ENCODE data around the gene NRG2.
A peak's percentile ranks its signal among the peaks of the same experiment; 100 is the strongest.

Gene NRG2

GRCh38 chr5:139836469-139837208 is 206.5 kb downstream of the NRG2 start:
- DNase-seq (ENCODE audit: low spot score) = no peak

GRCh38 chr5:139835656-139836055 is 207.4 kb downstream of the NRG2 start:
- no peak for DNase-seq (ENCODE audit: low spot score)

- DNase-seq (ENCODE audit: low spot score) = no peak
Measured at GRCh38 chr5:139833525-139833924, 209.6 kb downstream of the NRG2 start.

- no peak for DNase-seq (ENCODE audit: low spot score)
Measured at GRCh38 chr5:139831624-139832023, 211.5 kb downstream of the NRG2 start.

GRCh38 chr5:139829471-139829870 is 213.6 kb downstream of the NRG2 start:
- DNase-seq (ENCODE audit: low spot score) = no peak

GRCh38 chr5:139828207-139828895 is 214.7 kb downstream of the NRG2 start:
- DNase-seq (ENCODE audit: low spot score) = peak; percentile 90

GRCh38 chr5:139825690-139826089 is 217.4 kb downstream of the NRG2 start:
- DNase-seq (ENCODE audit: low spot score) = no peak

- no peak for DNase-seq (ENCODE audit: low spot score)
Measured at GRCh38 chr5:139823757-139824355, 219.2 kb downstream of the NRG2 start.

GRCh38 chr5:139822553-139823425 is 220.3 kb downstream of the NRG2 start:
- DNase-seq (ENCODE audit: low spot score) = no peak

GRCh38 chr5:139821806-139822552 is 221.1 kb downstream of the NRG2 start:
- no peak for DNase-seq (ENCODE audit: low spot score)

GRCh38 chr5:139820606-139821005 is 222.5 kb downstream of the NRG2 start:
- DNase-seq (ENCODE audit: low spot score) = no peak

GRCh38 chr5:139820130-139820529 is 223.0 kb downstream of the NRG2 start:
- DNase-seq (ENCODE audit: low spot score) = no peak

GRCh38 chr5:139817970-139818369 is 225.1 kb downstream of the NRG2 start:
- no peak for DNase-seq (ENCODE audit: low spot score)

GRCh38 chr5:139817362-139817761 is 225.7 kb downstream of the NRG2 start:
- DNase-seq (ENCODE audit: low spot score) = no peak

- DNase-seq (ENCODE audit: low spot score) = no peak
Measured at GRCh38 chr5:139816566-139816965, 226.5 kb downstream of the NRG2 start.

GRCh38 chr5:139814704-139815280 is 228.3 kb downstream of the NRG2 start:
- DNase-seq (ENCODE audit: low spot score) = no peak

GRCh38 chr5:139814191-139814601 is 228.9 kb downstream of the NRG2 start:
- no peak for DNase-seq (ENCODE audit: low spot score)

- no peak for DNase-seq (ENCODE audit: low spot score)
Measured at GRCh38 chr5:139812836-139813805, 230.0 kb downstream of the NRG2 start.

GRCh38 chr5:139812323-139812722 is 230.8 kb downstream of the NRG2 start:
- no peak for DNase-seq (ENCODE audit: low spot score)

- DNase-seq (ENCODE audit: low spot score) = no peak
Measured at GRCh38 chr5:139811274-139811607, 231.9 kb downstream of the NRG2 start.
